Karpas-422 (cell line): ENCODE measurements around the gene SENP2. TPM values are rescaled to one million over a fixed set of nuclear protein-coding genes. Genes with fewer than 3 reads are reported as not detected.

Source experiments
- DNase-seq: peaks from one replicate; pipeline ENCODE4 v3.0.0-alpha.2; 2015
- H2AFZ ChIP-seq: fragments of 200-600 bp; sonication (generic); 2 replicates; pipeline ENCODE4 v1.6.1; 2014; ENCODE audit warnings: antibody characterized with exemption, low read length, mixed read lengths
- H3K27ac ChIP-seq: fragments of 200-600 bp; sonication (generic); 2 replicates; pipeline ENCODE4 v1.5.1; 2014; ENCODE audit warnings: mild to moderate bottlenecking, low read length, moderate library complexity
- H3K27me3 ChIP-seq: fragments of 200-600 bp; sonication (generic); 2 replicates; pipeline ENCODE4 v1.6.1; 2014; ENCODE audit warnings: low read length, mixed read lengths
- H3K36me3 ChIP-seq: fragments of 200-600 bp; sonication (generic); 2 replicates; pipeline ENCODE4 v1.6.1; 2014; ENCODE audit warnings: low read length, mixed read lengths; ENCODE audit not compliant: insufficient read depth
- H3K4me1 ChIP-seq: fragments of 200-600 bp; sonication (generic); 2 replicates; pipeline ENCODE4 v1.6.1; 2014; ENCODE audit warnings: mild to moderate bottlenecking, low read length, mixed read lengths
- H3K4me2 ChIP-seq: fragments of 200-600 bp; sonication (generic); 2 replicates; pipeline ENCODE4 v1.6.1; 2014; ENCODE audit warnings: low read length, low read depth, mild to moderate bottlenecking; ENCODE audit not compliant: poor library complexity, severe bottlenecking
- H3K4me3 ChIP-seq: fragments of 200-600 bp; sonication (generic); 2 replicates; pipeline ENCODE4 v1.5.1; 2014; ENCODE audit warnings: mild to moderate bottlenecking, antibody characterized with exemption, low read length, mixed read lengths
- H3K79me2 ChIP-seq: fragments of 200-600 bp; sonication (generic); 2 replicates; pipeline ENCODE4 v1.6.1; 2014; ENCODE audit warnings: mild to moderate bottlenecking, low read length, mixed read lengths
- H3K9ac ChIP-seq: fragments of 200-600 bp; sonication (generic); 2 replicates; pipeline ENCODE4 v1.6.0; 2014; ENCODE audit warnings: low read length
- H3K9me2 ChIP-seq: fragments of 200-600 bp; sonication (generic), shearing (Covaris generic); replicated peaks from 2 replicates; pipeline ENCODE4 v1.6.0; 2014; ENCODE audit warnings: mild to moderate bottlenecking, low read length, moderate library complexity; ENCODE audit not compliant: insufficient read depth
- H3K9me3 ChIP-seq: fragments of 300-700, 200-600 bp; sonication (generic); 2 replicates; pipeline ENCODE4 v1.6.1; 2014; ENCODE audit warnings: low read length, mixed read lengths
- H4K20me1 ChIP-seq: fragments of 200-600 bp; sonication (generic); 2 replicates; pipeline ENCODE4 v1.6.1; 2014; ENCODE audit warnings: mild to moderate bottlenecking, antibody characterized with exemption, low read length, low read depth; ENCODE audit not compliant: insufficient read depth
- total RNA-seq: library from RNA; depleted of rRNA; stranded (reverse); fragments of >200 nt; shearing (Covaris generic); gene quantifications from 2 replicates; pipeline ENCODE4 v1.2.3, GENCODE V29; 2014; ENCODE audit warnings: low replicate concordance

The SENP2 gene
- total RNA-seq, 1 experiment from 2014 or later, result 59.1 TPM

- DNase-seq, result peak; percentile 85
- Histone ChIP-seq H3K27me3 (no peaks in the 10 kb centered on the region), H3K4me3 (peak overlapping the region; percentile 9; the same call in 1 of the 2 replicates), H3K9me2 (no peaks in the 10 kb centered on the region), H2AFZ (no peak overlapping the region), H3K9me3 (no peaks in the 10 kb centered on the region), H3K9ac (peak overlapping the region; percentile 13; the same call in 1 of the 2 replicates), H3K36me3 (peaks cover 25% of the 10 kb centered on the region; the same call in 1 of the 2 replicates), H3K79me2 (peaks cover 65% of the 10 kb centered on the region), H3K4me2 (peak overlapping the region; percentile 58), H3K4me1 (peaks cover 15% of the 10 kb centered on the region), H4K20me1 (no peaks in the 10 kb centered on the region), H3K27ac (peak overlapping the region; percentile 82)
These were observed 9.4 kb downstream of the SENP2 start for GRCh38 chr3:185595526-185595925.

- Histone ChIP-seq H2AFZ (no peak overlapping the region), H3K79me2 (peaks cover 16% of the 10 kb centered on the region), H3K9me2 (no peaks in the 10 kb centered on the region), H3K4me2 (no peak overlapping the region), H3K36me3 (peaks cover 55% of the 10 kb centered on the region), H3K4me1 (no peaks in the 10 kb centered on the region), H3K9me3 (no peaks in the 10 kb centered on the region), H3K27ac (no peak overlapping the region), H4K20me1 (no peaks in the 10 kb centered on the region), H3K9ac (no peak overlapping the region), H3K4me3 (no peak overlapping the region), H3K27me3 (no peaks in the 10 kb centered on the region)
- DNase-seq, result no peak
These were observed 19.5 kb downstream of the SENP2 start for GRCh38 chr3:185605566-185605965.

- Histone ChIP-seq H2AFZ (no peak overlapping the region), H3K27me3 (no peaks in the 10 kb centered on the region), H4K20me1 (no peaks in the 10 kb centered on the region), H3K9me3 (no peaks in the 10 kb centered on the region), H3K36me3 (peaks cover 50% of the 10 kb centered on the region), H3K4me1 (no peaks in the 10 kb centered on the region), H3K9ac (no peak overlapping the region), H3K27ac (no peak overlapping the region), H3K4me3 (no peak overlapping the region), H3K79me2 (peaks cover 13% of the 10 kb centered on the region), H3K9me2 (no peaks in the 10 kb centered on the region), H3K4me2 (no peak overlapping the region)
- no peak for DNase-seq
These were observed 20.1 kb downstream of the SENP2 start for GRCh38 chr3:185606196-185606595.

GRCh38 chr3:185613016-185613415, 26.9 kb downstream of the SENP2 start:
- Histone ChIP-seq H3K36me3 (peaks cover 53% of the 10 kb centered on the region), H3K9me3 (no peaks in the 10 kb centered on the region), H3K79me2 (no peaks in the 10 kb centered on the region; the same call in 1 of the 2 replicates), H3K27me3 (no peaks in the 10 kb centered on the region), H3K4me1 (no peaks in the 10 kb centered on the region), H3K9me2 (no peaks in the 10 kb centered on the region), H2AFZ (no peak overlapping the region), H3K9ac (no peak overlapping the region), H3K4me2 (no peak overlapping the region), H3K4me3 (no peak overlapping the region), H4K20me1 (no peaks in the 10 kb centered on the region), H3K27ac (no peak overlapping the region)
- DNase-seq, result no peak

GRCh38 chr3:185623939-185624665, 38.0 kb downstream of the SENP2 start:
- no peaks in the 10 kb centered on the region for H3K9me3 ChIP-seq
- no peak for DNase-seq
- no peak overlapping the region for H2AFZ ChIP-seq
- no peak overlapping the region for H3K4me2 ChIP-seq
- no peaks in the 10 kb centered on the region for H3K9me2 ChIP-seq
- peaks cover 24% of the 10 kb centered on the region for H3K36me3 ChIP-seq
- H3K9ac ChIP-seq, result no peak overlapping the region
- no peaks in the 10 kb centered on the region for H3K4me1 ChIP-seq
- no peak overlapping the region for H3K4me3 ChIP-seq
- H3K79me2 ChIP-seq, result 0 out of 2 replicates have a peak, but pooled peaks cover 5% of the 10 kb centered on the region
- H3K27ac ChIP-seq, result no peak overlapping the region
- no peaks in the 10 kb centered on the region for H3K27me3 ChIP-seq
- H4K20me1 ChIP-seq, result no peaks in the 10 kb centered on the region

GRCh38 chr3:185625784-185626183, 39.7 kb downstream of the SENP2 start:
- H2AFZ ChIP-seq, result no peak overlapping the region
- DNase-seq, result no peak
- H3K9me2 ChIP-seq, result no peaks in the 10 kb centered on the region
- H3K4me3 ChIP-seq, result no peak overlapping the region
- no peaks in the 10 kb centered on the region for H3K9me3 ChIP-seq
- H3K4me1 ChIP-seq, result no peaks in the 10 kb centered on the region
- H3K4me2 ChIP-seq, result no peak overlapping the region
- H3K27me3 ChIP-seq, result no peaks in the 10 kb centered on the region
- H3K36me3 ChIP-seq, result peaks cover 25% of the 10 kb centered on the region
- 0 out of 2 replicates have a peak, but pooled peaks cover 5% of the 10 kb centered on the region for H3K79me2 ChIP-seq
- no peak overlapping the region for H3K27ac ChIP-seq
- H3K9ac ChIP-seq, result no peak overlapping the region
- H4K20me1 ChIP-seq, result no peaks in the 10 kb centered on the region

GRCh38 chr3:185629554-185630181, 43.6 kb downstream of the SENP2 start:
- no peaks in the 10 kb centered on the region for H3K9me2 ChIP-seq
- no peak overlapping the region for H3K27ac ChIP-seq
- H3K4me1 ChIP-seq, result no peaks in the 10 kb centered on the region
- no peaks in the 10 kb centered on the region for H3K27me3 ChIP-seq
- H2AFZ ChIP-seq, result no peak overlapping the region
- no peak for DNase-seq
- H3K36me3 ChIP-seq, result peaks cover 14% of the 10 kb centered on the region; the same call in 1 of the 2 replicates
- H4K20me1 ChIP-seq, result no peaks in the 10 kb centered on the region
- H3K9ac ChIP-seq, result no peak overlapping the region
- H3K79me2 ChIP-seq, result no peaks in the 10 kb centered on the region
- no peak overlapping the region for H3K4me2 ChIP-seq
- H3K4me3 ChIP-seq, result no peak overlapping the region
- no peaks in the 10 kb centered on the region for H3K9me3 ChIP-seq

GRCh38 chr3:185630182-185630622, 44.1 kb downstream of the SENP2 start:
- H3K27ac ChIP-seq, result no peak overlapping the region
- no peak for DNase-seq
- H3K9ac ChIP-seq, result no peak overlapping the region
- H3K36me3 ChIP-seq, result peaks cover 14% of the 10 kb centered on the region; the same call in 1 of the 2 replicates
- no peak overlapping the region for H2AFZ ChIP-seq
- H3K27me3 ChIP-seq, result no peaks in the 10 kb centered on the region
- no peaks in the 10 kb centered on the region for H3K4me1 ChIP-seq
- H4K20me1 ChIP-seq, result no peaks in the 10 kb centered on the region
- H3K79me2 ChIP-seq, result no peaks in the 10 kb centered on the region
- no peak overlapping the region for H3K4me2 ChIP-seq
- H3K9me2 ChIP-seq, result no peaks in the 10 kb centered on the region
- H3K9me3 ChIP-seq, result no peaks in the 10 kb centered on the region
- no peak overlapping the region for H3K4me3 ChIP-seq
